ENCODE data around the gene TNNT1. TPM values are rescaled to one million over a fixed set of nuclear protein-coding genes. Genes with fewer than 3 reads are reported as not detected.

TNNT1 gene
- total RNA-seq, 1 donor from 2014 or later, result 2.8 TPM

- H3K4me3 Mint-ChIP-seq (ENCODE audit: unreplicated experiment), result peak overlapping the region; percentile 97
- H3K4me1 Mint-ChIP-seq (ENCODE audit: unreplicated experiment), result peaks cover 23% of the 10 kb centered on the region
- peak; percentile 91 for DNase-seq (ENCODE audit: low spot score)
- peaks cover 14% of the 10 kb centered on the region for H3K36me3 Mint-ChIP-seq (ENCODE audit: low read depth, unreplicated experiment)
- H3K27ac Mint-ChIP-seq (ENCODE audit: unreplicated experiment), result peak overlapping the region; percentile 88
- no peak for TF ChIP-seq CTCF (IDR thresholded peaks at IDR 0.05; ENCODE audit: unreplicated experiment)
- H3K27me3 Mint-ChIP-seq (ENCODE audit: unreplicated experiment), result peaks cover 22% of the 10 kb centered on the region
- H3K9me3 Mint-ChIP-seq (ENCODE audit: unreplicated experiment), result no peaks in the 10 kb centered on the region
Measured at GRCh38 chr19:55117663-55118391, 31.2 kb downstream of the TNNT1 start.

GRCh38 chr19:55116859-55117662 lies 31.9 kb downstream of the TNNT1 start, which contains the start of gene PPP1R12C:
PPP1R12C (minus strand) TSS chr19:55117637; CDS start chr19:55117543, 94 bp downstream.
- Mint-ChIP-seq H3K27me3 (ENCODE audit: unreplicated experiment) (peaks cover 22% of the 10 kb centered on the region), H3K27ac (ENCODE audit: unreplicated experiment) (peak within 1 kb of the TSS; percentile 90), H3K4me3 (ENCODE audit: unreplicated experiment) (peak within 1 kb of the TSS; percentile 97), H3K36me3 (ENCODE audit: low read depth, unreplicated experiment) (peaks cover 14% of the 10 kb centered on the region), H3K9me3 (ENCODE audit: unreplicated experiment) (no peaks in the 10 kb centered on the region), H3K4me1 (ENCODE audit: unreplicated experiment) (peaks cover 23% of the 10 kb centered on the region)
- no peak for DNase-seq (ENCODE audit: low spot score)
- TF ChIP-seq CTCF (IDR thresholded peaks at IDR 0.05; ENCODE audit: unreplicated experiment), result no peak

- Mint-ChIP-seq H3K27me3 (ENCODE audit: unreplicated experiment) (peaks cover 22% of the 10 kb centered on the region), H3K4me1 (ENCODE audit: unreplicated experiment) (peaks cover 23% of the 10 kb centered on the region), H3K4me3 (ENCODE audit: unreplicated experiment) (peak overlapping the region; percentile 96), H3K36me3 (ENCODE audit: low read depth, unreplicated experiment) (peaks cover 14% of the 10 kb centered on the region), H3K27ac (ENCODE audit: unreplicated experiment) (peak overlapping the region; percentile 90), H3K9me3 (ENCODE audit: unreplicated experiment) (no peaks in the 10 kb centered on the region)
- DNase-seq (ENCODE audit: low spot score), result no peak
- no peak for TF ChIP-seq CTCF (IDR thresholded peaks at IDR 0.05; ENCODE audit: unreplicated experiment)
Measured at GRCh38 chr19:55116232-55116858, 32.7 kb downstream of the TNNT1 start.

- TF ChIP-seq CTCF (IDR thresholded peaks at IDR 0.05; ENCODE audit: unreplicated experiment), result no peak
- peak overlapping the region; percentile 96 for H3K4me3 Mint-ChIP-seq (ENCODE audit: unreplicated experiment)
- peaks cover 23% of the 10 kb centered on the region for H3K4me1 Mint-ChIP-seq (ENCODE audit: unreplicated experiment)
- peak overlapping the region; percentile 90 for H3K27ac Mint-ChIP-seq (ENCODE audit: unreplicated experiment)
- no peak for DNase-seq (ENCODE audit: low spot score)
- H3K27me3 Mint-ChIP-seq (ENCODE audit: unreplicated experiment), result peaks cover 29% of the 10 kb centered on the region
- no peaks in the 10 kb centered on the region for H3K9me3 Mint-ChIP-seq (ENCODE audit: unreplicated experiment)
- H3K36me3 Mint-ChIP-seq (ENCODE audit: low read depth, unreplicated experiment), result peaks cover 14% of the 10 kb centered on the region
Measured at GRCh38 chr19:55115446-55116065, 33.5 kb downstream of the TNNT1 start.

Measured in endothelial cell (in vitro differentiated cells).